HG02973 (cell line): ENCODE results near the gene PRDM2.

Source experiments
- ATAC-seq: cut with Tn5 transposase; IDR thresholded peaks from one replicate; pipeline ENCODE4 v1.9.1; 2021; ENCODE audit warnings: moderate library complexity; ENCODE audit not compliant: unreplicated experiment

The PRDM2 gene

DNA sequence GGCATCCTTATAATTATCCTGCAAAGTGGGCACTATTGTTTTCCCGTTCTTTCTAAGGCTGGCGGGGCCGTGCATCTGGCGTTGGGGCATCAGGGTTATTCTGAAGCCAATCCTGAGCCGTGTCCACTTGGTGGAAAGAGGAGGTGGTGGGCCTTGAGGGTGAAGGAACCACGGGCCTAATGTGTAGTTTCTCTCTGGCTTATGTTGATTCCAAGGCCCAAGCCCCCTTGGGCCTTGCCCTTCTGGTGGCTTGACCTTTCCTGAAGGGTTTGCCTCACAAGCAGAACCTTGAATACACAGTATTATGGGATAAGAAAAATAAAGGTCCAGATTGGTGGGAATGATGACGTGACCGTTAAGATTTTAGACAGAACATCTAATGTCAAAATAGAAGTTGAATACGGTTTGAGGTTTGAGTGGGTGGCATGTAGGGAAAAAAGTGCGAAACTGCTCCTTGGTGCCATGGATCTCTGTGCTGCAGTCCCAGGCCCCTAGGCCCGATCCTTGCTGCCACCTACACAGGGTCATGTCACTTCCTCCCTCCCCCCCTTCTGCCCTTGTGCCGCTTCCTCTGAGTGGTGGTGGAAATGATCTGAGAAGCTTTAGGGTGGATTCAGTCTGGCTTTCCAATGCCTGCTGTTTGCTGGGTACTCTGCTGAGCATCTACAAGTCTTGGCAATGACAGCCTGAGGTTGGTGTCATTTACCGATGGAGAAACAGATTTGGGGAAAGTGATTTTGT, 90.5 kb downstream of the PRDM2 start:
- no peak for ATAC-seq

DNA sequence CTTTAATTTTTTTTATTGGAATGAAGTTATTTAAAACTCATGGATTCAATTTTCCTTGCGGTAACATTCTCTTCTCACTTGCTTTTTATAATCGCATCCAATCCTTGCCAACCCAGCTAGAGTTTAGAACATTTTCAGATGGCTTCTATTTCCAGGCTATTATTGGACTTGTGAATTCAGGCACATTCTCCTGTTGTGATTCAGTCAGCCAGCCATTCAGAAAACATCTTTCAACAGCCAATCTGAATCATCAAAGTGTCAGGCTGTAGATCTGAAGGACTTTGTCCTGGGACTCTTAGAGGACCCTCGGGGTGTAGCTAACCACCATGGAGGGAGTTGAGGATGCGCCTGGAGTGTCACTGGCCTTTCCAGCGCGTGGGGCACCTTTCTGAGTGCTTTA, 92.4 kb downstream of the PRDM2 start:
- no peak for ATAC-seq

DNA sequence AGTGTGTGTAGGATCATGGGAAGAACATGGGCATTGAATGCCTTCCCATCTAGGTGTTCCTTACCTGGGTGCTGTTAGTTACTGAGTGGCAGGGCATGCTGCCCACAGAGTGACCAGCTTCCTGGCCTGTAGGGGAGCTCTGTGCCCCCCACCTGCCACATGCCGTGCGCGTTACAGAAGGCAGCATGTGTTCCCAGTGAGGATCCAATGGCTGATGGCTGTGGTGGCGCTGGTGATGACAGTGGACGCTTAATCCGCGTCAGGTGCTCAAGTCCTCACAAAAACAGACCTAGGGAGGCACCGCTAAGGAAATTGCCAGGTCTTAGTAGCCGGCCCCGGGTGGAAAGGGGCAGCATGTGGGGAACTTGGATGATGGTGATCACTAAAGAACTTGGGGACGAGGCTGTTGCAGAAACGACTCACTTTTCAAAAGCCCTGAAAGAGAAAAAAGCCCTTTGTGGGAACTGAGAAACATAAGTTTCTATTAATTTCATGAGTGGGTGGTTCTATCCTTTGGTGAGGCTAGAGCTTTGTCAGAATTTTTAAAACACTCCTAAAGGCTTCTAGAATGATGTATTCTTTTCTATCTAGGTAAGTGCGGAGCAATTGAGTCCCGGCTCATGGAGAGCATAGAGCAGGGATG, 93.2 kb downstream of the PRDM2 start:
- no peak for ATAC-seq

DNA sequence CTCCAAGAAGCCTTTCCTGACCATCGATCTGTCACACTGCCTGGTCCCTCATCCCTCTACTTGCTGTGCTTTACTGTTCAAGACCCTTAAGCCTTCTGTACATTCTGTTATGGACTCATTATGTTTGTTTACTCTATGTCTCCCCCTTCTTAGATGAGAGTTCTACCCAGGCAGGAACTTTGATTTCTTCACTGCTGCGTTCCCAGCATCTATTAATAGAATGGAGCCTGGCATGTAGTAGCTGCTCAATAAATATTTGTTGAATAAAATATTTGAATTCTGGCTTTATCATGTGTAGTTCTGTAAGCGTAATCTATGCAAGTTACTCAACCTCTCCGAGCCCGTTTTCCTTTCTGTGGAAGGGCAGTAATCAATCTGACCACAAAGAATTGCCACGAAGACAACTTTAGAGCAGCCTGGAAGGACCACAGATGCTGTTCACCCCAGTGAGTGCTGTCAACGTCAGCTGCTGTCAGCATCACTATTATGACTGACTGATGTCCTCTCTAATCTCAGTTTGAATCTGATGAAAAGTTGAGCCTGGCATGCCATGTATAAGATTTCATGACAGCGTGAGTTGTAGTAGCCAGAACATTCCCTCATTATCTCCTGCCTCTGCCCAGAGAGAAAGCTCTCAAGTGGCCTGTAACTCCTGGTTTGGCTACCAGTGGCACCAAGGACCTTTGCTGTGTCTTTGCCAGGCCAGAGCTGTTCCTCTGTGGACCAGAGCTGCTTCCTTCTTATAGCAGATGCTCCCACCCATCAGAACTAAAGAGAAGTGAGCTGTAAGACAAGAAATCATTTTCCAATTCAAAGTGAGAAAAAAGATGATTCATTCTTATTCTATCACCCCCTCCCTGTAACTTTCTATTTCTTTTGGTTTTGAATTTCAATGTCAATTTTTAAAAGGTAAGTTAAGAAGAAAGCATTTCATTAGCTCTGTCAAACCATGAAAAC, 94.5 kb downstream of the PRDM2 start:
- ATAC-seq: no peak

DNA sequence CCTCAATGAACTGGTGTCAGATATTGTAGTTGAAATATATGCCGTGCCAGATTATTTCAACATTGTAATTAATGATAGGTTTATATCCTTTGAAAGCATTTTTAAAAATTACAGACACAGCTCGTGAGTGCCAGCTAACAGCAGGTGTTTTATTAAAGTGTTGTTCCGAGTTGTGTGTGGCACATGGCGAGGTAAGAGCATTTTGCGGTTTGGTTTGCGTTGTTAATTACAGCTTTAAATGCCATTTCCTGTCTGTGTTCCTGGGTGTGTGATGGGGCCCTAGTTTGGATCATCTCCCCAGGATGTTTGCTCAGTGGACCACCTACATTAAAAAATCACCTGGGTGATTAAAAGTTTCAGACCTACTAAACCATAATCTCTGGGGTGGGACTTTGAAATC, 97.4 kb downstream of the PRDM2 start:
- ATAC-seq: no peak

DNA sequence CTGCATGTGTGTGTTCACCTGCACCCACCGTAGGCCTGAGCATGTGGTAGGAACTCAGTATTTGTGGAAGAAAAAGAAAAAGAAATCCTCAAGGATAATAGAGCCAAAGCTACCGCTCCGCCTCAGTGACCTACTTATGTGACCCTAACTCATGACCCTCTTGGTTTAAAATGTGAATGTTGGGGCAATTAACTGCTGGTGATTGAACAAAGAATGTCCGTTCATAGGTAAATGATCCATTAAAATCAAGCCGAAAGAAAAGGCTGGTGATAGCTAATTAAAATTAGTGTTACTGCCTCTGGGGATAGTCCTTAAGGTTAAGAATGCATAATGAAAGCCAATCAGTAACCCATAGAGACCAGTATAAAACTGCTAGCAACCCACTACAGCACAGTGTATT, 98.1 kb downstream of the PRDM2 start:
- no peak for ATAC-seq

DNA sequence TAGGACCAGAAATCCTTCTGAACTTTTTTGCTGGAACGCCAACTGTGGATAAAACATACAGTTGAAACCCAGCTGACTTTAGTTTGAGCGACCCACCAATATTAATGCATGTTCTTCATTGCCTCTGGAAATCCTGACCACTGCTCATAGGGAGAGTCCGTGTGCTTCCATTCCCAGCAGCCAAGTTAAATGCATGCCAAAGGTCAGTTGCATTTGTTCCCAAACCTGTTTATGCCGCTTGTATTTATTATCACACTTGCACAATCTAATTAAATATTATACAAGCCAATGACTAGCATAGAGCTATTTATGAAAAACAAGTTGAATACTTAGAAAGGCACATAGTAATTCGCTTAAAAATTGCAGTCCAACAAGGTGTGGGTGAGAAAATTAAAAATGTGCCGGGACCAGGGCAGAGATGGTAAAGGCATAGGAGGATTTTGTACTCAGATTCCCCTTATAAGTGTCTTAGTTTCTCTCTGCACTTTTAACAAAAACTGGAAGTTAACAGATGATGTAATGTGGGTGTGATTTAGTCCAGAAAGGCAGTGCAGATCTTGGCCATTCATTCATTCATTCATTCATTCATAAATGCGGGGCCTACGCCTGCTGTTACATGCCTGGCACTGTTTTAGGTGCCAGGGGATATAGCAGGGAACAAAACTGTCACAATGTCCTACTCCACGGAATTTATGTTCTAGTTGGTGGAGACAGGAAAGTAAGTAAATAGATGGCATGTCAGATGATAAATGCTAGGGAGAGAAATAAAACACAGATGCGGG, 99.7 kb downstream of the PRDM2 start:
- ATAC-seq: no peak

DNA sequence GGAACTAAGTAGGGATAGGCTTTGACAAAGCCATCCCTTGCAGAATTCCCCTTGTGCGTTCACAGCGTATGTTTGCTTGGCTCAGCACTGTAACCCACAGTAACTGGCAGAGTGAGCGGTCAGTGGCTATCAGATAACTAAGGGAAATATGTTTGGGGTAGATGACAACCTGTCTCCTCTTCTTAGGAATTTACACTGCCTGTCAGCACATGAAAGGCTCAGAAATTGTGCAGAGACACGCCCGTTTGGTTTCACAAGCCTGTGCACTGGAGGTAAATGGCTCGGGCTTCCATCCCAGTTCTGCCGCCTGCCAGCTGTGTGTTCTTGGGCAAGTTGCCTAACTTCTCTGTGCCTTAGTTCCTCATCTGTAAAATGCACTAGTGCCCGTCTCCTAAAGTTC, 101.2 kb downstream of the PRDM2 start:
- no peak for ATAC-seq

DNA sequence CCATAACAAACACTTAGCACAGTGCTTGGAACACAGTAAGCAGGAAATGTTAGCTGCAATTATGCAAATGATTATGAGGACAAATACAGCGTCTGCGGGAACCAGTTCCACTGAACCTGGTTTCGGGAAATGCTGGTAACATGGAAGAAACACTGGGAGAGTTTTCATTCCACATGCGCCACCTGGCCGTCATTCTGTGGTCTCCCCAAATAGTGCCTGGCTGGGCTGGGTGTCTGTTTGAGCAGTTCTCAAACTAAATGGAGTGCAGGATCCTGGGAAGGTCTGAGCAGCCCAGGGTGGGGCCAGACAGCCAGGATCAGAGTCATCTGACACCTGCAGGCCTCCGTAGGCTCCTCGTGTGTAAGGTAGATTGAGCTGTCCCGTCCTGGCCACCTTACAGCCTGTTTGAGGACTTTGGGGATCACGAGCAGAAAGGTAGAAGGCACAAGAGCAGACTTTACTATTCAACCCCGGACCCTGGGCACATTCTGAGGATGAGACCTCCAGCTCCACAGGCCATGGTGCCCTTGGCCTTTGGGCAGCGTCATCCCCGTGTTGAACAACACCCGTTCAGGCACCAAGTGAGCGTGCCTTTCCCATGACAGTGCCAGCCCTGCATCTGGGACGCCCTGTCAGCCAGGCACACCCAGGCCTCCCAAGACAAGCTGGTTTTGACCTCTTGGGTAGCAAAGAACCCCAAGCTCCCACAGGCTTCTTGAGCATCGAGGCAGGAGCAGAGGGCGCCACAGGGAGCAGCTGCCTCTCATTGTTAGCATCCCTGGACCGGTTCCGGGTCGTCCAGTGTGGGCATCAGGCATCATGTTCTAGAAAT, 101.9 kb downstream of the PRDM2 start:
- ATAC-seq: no peak

DNA sequence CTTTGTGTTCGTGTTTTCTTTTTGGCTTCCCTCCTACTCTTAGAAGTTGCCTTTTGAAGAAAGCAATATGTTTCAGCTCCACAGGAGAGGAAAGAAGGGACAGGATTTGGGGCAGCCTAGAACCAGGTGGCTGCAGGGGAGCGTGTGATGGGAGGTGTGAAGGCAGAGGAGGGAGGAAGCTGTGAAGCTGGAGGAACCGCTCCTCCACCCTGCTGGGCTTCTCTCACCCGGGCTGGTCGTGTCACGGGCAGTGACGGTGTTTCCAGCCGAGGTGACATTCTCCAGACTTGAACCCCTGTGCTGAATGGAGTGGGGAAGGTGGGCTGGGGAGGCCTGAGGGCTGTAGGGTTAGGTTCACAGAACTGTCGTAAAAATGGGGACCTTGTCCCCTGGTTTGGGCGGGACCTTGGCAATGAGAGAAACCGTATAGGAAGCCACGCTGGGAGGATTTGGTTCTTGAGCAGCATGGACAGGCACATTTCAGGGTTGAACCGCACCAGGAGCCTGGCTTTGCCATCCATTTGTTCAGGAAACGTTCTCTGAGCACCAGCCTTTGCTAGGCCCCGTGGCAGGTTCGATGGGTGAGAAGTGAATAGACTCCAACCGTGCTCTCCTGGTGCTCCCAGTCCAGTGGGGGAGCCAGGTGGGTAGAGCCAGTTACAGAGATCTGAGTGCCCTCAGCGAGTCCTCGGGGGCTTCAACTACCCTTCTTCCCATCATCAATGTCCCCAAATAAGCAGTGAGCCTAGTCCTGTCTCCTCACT, 103.0 kb downstream of the PRDM2 start:
- ATAC-seq: no peak

DNA sequence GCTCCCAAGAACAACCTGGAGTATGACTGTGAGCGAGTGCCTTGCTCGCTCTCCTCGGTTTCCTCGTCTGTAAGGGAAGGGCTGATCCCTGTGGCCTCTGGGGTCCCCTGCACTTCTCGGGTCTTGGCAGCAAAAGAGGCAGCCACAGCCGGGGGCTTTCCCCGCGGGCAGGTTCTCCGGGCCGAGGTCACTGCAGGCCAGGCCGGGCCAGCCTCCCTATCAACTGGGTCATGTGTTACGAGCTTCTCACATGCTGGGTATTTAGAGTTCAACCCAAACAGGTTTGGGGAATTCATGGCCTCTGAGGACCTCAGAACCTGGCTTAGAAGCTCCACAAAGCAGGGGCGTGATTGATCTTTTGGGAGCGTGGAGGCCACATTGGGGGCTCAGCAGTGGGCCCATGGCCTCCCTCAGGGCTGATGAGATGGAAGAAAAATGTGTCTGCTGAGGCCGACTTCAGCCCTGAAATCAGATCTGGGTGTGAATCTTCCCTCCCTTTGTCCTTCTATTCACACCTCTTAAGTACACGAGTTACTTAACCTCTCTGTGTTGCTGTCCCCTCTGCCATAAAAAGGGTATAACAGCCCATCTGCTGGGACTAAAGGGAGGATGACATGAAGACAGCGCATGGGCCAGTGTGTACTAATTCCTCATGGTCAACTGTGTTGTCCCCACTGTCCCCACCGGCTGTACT, 103.7 kb downstream of the PRDM2 start:
- no peak for ATAC-seq

DNA sequence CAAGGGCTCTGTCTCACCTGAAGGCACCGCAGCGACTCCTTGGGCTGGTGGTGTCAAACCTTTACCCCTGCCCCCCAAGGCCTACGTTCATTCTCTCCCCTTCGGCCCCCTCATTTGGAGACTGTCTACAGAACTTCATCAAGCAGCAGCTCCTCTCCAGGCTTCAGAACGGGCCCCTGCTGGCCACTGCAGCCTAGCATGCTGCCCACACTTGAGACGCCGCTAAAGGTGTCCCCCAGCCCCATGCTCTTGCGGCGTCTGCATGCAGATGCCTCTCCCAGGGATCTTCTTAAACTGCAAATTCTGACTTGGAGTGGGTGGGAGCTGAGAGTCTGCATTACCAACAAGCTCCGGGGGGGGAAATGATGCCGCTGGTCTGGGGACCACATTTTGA, 104.2 kb downstream of the PRDM2 start:
- ATAC-seq: no peak

DNA sequence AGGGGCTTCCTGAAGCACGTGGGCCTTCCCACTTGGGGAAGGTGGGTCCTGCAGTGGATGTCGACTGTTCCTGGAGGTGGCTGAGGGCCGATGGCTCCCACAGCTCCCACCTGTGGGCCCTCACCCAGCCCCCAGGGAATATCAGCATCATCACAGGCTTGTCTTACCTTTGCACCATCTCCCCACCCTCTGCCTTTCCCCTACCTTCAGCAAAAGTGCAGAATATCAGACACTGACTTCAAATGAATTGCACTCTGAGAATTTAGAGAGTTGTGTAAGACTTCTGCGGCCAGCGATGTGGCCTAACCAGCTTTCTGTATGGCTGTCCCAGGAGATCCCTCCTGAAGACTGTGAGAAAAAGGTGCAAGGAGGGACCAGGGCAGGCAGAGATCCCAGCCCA, 105.4 kb downstream of the PRDM2 start:
- no peak for ATAC-seq

DNA sequence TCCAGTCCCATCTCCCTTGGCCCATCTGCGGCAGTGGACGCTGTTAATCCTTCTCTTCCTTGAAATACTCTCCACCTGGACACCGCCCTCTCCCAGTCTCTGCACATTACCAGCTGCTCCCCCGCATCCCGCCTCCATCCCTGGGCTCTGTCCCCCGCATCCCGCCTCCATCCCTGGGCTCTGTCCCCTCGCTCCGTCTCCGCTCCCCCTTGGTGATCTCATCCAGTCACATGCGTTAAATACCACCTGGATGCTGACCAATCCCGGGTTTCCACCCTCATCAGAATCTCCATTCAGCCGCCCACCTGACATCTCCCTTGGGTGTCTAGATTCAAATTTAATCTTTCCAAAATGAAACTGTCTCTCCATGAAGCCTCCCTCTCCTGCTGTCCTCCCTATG, 106.1 kb downstream of the PRDM2 start:
- ATAC-seq: no peak

DNA sequence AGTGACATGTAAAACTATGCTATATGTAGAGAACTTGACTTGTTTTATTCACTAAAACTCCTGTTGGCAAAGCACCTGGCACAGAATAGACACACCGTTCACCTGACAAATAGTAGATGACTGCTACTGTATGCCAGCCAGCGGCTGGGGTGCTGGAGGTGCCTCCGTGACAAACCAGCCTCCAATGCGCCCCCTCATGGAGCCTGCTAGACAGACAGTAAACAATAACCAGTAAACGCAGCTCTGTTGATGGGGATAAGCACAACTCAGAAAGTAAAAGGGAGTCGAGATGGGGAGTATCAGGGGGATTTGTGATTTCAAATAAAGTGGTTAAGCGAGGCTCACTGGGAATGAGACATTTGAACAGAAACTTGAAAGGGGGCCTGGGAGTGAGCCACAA, 107.2 kb downstream of the PRDM2 start:
- no peak for ATAC-seq

DNA sequence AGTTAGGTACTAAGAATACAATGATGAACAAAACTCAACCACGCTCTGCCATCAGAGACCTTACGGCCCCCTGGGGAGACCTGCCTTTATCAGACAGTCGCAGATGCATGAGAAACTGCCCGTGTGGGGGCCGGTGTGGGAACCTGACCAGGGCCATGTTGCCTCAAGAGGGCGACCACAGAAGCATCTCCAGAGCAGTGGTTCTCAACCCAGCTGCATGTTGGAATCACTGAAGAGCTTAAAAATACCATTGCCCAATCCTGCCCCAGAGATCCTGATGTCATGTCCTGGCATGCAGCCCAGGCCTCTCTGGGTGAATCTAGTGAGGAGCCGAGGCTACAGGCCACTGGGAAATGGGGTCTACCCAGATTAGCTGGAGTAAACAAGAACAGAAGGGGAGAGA, 108.7 kb downstream of the PRDM2 start:
- no peak for ATAC-seq

DNA sequence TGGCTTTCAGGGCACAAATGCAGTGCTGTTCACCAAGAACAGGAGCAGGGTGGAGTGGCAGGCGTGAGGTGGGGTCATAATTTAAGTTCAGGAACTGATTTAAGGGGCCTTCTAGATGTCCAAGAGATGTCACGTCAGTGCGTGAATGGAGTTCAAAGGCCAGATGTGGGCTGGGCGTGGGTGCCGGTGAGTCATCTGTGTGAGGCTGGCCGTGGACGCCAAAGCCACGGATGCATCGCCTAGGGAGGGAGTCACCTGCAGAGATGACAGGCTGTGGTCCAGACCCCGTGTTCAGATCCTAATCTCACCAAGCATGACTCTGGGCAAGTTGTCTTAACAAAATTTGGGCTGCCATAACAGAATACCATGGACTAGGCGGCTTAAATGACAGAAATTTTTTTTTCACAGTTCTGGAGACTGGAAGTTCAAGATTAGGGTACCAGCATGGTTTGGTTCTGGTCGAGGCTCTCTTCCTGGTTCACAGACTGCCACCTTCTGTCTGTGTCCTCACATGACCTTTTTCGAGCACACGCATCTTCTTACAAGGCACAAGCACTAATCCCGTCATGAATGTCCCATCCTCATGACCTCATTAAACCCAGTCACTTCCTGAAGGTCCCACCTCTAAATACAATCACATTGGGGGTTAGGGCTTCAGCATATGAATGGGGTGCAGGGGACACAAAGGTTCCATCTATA, 109.6 kb downstream of the PRDM2 start:
- no peak for ATAC-seq
